ENCODE measurements around the gene SIL1.

The SIL1 gene

DNA sequence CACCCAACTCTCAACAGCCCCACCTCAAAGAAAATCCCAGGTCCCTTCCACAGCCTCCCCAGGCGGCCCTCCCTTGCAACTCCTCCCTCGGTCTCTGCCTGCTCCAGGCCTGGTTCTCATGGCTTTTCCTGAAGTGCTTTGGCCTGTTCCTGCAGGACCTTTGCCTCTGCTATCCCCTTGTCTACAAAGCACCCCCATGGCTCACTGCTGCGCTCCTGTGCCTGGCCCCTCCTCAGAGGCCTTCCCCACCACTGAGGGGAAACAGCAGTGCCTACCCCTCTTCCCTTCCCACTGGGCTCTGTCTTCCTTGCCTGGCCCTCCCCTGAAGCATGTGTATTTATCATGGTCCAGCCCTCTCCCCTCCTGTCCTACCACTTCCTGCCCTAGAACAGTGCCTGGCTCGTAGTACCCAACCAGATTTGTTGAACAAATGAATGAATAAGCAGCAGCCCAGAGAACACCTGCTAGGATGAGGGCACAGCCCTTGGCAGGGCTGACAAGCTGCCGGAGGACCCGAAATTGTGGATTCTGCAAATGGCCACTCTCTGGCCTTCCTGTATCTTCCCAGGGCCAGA lies 254.5 kb downstream of the SIL1 start:
- no peak for DNase-seq (ENCODE audit: low spot score in 2 of 2)
- in situ Hi-C loops (cut with MboI; ENCODE audit: low sequenced_read_pairs): no loop called here
- H3K9me3 ChIP-seq: no peaks in the 10 kb centered on the region
- H3K36me3 ChIP-seq (replicated peaks): no peaks in the 10 kb centered on the region; the same call in 1 of the 2 replicates
- H3K27me3 ChIP-seq (ENCODE audit: low read depth): no peaks in the 10 kb centered on the region
- peaks cover under 1% of the 10 kb centered on the region; the same call in 1 of the 2 replicates for H3K4me1 ChIP-seq
- H3K4me3 ChIP-seq: no peak overlapping the region

DNA sequence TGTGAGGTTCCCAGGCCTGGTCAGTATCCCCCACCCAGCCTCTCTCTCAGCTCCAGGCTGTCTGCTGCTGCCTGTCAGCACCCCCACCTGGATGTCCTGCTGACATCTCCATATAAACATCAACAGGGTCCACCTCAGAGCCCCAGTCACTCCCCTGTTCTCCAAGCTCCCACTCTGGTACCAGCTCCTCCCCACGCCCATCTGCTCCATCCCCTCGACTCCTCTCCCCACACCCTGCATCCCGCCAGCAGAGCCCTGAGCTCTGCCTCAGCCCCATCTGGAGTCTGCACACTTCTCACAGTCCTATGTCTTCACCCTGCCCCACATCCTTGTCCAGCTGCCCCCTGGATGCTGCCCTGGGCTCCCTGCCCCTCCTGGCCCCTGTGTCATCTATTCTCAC lies 255.3 kb downstream of the SIL1 start:
- H3K27me3 ChIP-seq (ENCODE audit: low read depth): no peaks in the 10 kb centered on the region
- H3K9me3 ChIP-seq: no peaks in the 10 kb centered on the region
- peaks cover 4% of the 10 kb centered on the region; the same call in 1 of the 2 replicates for H3K4me1 ChIP-seq
- no peaks in the 10 kb centered on the region; the same call in 1 of the 2 replicates for H3K36me3 ChIP-seq (replicated peaks)
- in situ Hi-C loops (cut with MboI; ENCODE audit: low sequenced_read_pairs): no loop called here
- no peak overlapping the region for H3K4me3 ChIP-seq
- DNase-seq (ENCODE audit: low spot score in 2 of 2): no peak

DNA sequence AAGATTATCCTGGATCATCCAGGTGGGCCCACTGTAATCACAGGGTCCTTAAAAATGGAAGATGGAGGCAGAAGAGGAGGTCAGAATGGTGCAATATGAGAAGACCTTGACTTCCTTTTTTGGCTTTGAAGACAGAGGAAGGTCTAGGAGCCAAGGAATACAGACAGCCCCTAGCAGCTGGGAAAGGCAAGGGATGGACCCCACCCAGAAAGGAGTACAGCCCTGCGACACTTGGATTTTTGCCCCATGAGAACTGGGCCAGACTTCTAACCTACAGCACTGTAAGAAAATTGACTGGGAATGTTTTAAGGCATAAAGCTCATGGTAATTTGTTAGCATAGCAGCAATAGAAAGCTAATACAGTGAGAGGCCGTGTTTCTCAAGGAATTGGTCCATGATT lies 256.1 kb downstream of the SIL1 start:
- in situ Hi-C loops (cut with MboI; ENCODE audit: low sequenced_read_pairs): no loop called here
- no peaks in the 10 kb centered on the region; the same call in 1 of the 2 replicates for H3K36me3 ChIP-seq (replicated peaks)
- peaks cover 4% of the 10 kb centered on the region; the same call in 1 of the 2 replicates for H3K4me1 ChIP-seq
- H3K9me3 ChIP-seq: no peaks in the 10 kb centered on the region
- H3K27me3 ChIP-seq (ENCODE audit: low read depth): no peaks in the 10 kb centered on the region
- no peak for DNase-seq (ENCODE audit: low spot score in 2 of 2)
- H3K4me3 ChIP-seq: no peak overlapping the region

DNA sequence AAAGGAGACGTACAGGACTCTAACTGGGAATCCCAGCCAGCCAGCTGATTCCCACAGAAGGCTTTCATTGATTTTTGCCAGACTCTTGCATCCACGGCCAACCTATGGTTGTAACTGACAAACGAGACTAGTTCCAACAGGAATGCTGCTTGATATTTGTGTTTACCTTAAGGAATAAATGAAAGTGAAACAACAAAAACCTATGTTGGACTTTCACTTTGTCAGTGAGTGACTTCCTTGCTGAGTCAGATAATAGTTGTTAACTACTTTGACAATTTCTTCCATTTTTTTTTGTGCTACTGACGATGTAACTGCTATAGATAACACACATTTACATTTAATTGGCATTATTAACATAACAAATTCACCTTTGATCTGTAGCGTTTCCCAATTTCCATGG lies 259.6 kb downstream of the SIL1 start:
- no peak for DNase-seq (ENCODE audit: low spot score in 2 of 2)
- peaks cover 4% of the 10 kb centered on the region; the same call in 1 of the 2 replicates for H3K4me1 ChIP-seq
- in situ Hi-C loops (cut with MboI; ENCODE audit: low sequenced_read_pairs): no loop called here

DNA sequence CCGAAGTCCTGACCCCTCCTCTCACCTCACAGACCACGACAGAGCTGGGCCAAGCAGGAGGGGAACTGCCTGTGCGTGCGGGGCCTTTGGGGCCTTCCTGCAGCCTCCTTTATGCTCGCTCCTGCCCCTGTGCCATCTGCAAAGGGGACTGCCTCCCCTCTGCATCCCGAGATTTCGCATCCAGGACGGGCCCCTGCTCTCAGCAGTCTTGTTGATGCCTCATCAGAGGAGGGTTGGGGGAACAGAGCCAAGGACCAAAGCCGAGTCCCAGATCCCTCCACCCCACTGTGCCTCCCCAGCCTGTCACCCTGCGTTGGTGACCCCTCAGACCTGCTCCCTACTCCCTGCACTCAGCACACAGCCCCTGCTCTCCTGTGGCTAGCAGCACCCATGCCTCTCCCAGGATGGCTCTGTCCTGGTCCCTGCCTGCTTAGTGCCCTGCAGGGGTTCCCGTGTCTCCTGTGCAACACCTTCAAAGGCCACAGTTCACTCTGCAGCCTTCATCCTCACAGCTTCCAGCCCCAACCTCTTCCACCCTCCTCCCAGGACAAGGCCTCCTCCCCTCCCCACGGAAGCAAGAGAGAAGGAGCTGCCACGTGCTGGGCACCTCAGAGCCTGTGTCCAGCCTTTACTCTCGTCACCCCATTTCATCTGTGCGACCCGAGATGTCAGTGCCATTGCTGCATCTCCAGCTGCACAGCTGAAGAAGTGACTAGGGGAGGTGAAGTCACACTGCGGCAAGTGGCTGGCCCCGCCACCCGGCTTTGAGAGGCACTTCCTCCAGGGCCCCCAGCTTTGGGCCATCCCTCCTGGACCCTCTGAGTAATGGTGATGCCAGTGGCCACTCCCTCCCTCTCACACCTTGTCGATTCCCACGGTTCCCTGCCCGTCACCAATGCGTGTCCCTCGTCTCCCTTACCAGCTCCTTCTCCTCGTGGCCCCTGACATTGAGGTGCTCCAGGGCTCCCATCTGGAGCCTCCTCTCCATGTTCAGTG lies 260.5 kb downstream of the SIL1 start:
- no peak for DNase-seq (ENCODE audit: low spot score in 2 of 2)
- peaks cover 18% of the 10 kb centered on the region for H3K36me3 ChIP-seq (replicated peaks)
- H3K4me3 ChIP-seq: no peak overlapping the region
- in situ Hi-C loops (cut with MboI; ENCODE audit: low sequenced_read_pairs): no loop called here
- H3K4me1 ChIP-seq: peaks cover 4% of the 10 kb centered on the region; the same call in 1 of the 2 replicates
- H3K9me3 ChIP-seq: no peaks in the 10 kb centered on the region
- no peaks in the 10 kb centered on the region for H3K27me3 ChIP-seq (ENCODE audit: low read depth)

More for the DNA sequence above, 259.6 kb downstream of the SIL1 start:
- no peaks in the 10 kb centered on the region for H3K9me3 ChIP-seq
- no peak overlapping the region for H3K4me3 ChIP-seq
- H3K27me3 ChIP-seq (ENCODE audit: low read depth): no peaks in the 10 kb centered on the region
- H3K36me3 ChIP-seq (replicated peaks): peaks cover 9% of the 10 kb centered on the region

DNA sequence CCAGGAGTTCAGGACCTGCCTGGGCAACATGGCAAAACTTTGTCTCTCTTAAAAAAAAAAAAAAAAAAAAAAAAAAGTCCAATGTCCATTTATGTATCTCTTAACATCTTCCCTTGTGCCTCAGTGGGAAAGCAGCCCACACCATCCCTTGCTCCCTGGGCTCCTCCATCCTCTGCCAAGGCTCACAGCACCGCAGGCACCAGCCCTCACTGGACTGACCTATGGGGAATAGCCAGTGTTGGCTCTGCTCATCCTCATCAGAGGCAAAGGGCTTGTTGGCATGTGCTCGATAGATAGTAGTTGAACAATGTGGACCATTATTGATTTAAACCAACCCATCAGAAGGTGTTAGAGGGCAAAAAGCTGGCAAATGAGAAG lies 261.2 kb downstream of the SIL1 start:
- Histone ChIP-seq H3K4me1 (peaks cover 4% of the 10 kb centered on the region; the same call in 1 of the 2 replicates), H3K9me3 (no peaks in the 10 kb centered on the region), H3K36me3 (replicated peaks) (peaks cover 25% of the 10 kb centered on the region), H3K27me3 (ENCODE audit: low read depth) (no peaks in the 10 kb centered on the region), H3K4me3 (no peak overlapping the region)
- in situ Hi-C loops (cut with MboI; ENCODE audit: low sequenced_read_pairs): no loop called here
- DNase-seq (ENCODE audit: low spot score in 2 of 2): no peak

DNA sequence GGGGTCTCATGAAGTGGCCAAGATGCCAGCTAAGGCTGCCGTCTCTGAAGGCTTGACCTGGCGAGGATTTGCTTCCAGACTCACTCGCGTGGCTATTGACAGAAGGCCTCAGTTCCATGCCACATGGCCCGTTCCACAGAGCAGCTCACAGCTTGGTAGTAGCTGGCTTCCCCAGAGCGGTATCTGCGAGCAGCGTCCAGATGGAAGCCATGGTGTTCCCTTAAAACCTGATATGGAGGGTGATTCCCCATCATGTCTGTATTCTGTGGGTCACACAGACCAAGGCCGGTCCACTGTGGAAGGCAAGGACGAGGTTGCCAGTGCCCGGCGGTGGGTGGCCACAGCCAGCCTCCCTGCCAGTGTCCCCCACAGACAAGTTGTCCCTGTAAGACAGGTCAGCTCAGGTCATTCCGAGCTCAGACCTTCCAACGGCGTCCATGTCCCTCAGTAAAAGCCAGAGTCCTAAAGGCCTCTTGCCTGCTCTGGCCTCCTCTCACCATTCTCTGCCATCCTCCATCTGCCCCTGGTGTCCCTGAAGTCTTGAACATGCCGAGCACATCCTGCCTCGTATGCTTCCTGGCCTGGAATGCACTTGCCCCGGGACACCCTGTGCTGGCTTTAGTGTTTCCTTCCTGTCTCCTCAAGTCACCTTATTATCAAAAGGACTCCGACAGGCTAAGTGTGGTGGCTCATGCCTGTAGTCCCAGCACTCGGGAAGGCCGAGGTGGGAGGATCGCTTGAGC lies 261.8 kb downstream of the SIL1 start:
- peaks cover 31% of the 10 kb centered on the region for H3K36me3 ChIP-seq (replicated peaks)
- no peak for DNase-seq (ENCODE audit: low spot score in 2 of 2)
- H3K27me3 ChIP-seq (ENCODE audit: low read depth): no peaks in the 10 kb centered on the region
- no peaks in the 10 kb centered on the region for H3K9me3 ChIP-seq
- peaks cover 4% of the 10 kb centered on the region; the same call in 1 of the 2 replicates for H3K4me1 ChIP-seq
- H3K4me3 ChIP-seq: no peak overlapping the region
- in situ Hi-C loops (cut with MboI; ENCODE audit: low sequenced_read_pairs): no loop called here

DNA sequence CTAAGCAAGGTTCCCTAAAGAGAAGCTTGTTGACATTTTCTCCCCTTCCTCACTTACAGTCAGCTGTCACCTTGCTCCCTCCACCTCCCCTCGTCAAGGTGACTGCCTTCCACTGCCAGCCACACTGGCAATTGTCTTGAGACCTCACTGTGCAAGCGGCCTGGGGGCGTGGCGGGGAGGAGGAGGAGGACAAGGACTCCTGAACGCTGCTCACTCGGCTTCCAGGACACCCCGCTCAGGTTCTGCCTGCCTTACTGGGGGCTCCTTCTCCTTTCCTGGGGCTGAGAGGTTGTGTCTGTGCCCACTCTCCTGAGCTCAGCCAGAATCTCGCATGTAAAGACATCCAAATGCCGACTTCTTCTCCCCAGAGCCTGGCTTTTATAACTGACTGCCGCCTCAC lies 262.7 kb downstream of the SIL1 start:
- Histone ChIP-seq H3K4me1 (peaks cover 4% of the 10 kb centered on the region; the same call in 1 of the 2 replicates), H3K36me3 (replicated peaks) (peaks cover 40% of the 10 kb centered on the region), H3K4me3 (no peak overlapping the region), H3K9me3 (no peaks in the 10 kb centered on the region), H3K27me3 (ENCODE audit: low read depth) (no peaks in the 10 kb centered on the region)
- no peak for DNase-seq (ENCODE audit: low spot score in 2 of 2)
- in situ Hi-C loops (cut with MboI; ENCODE audit: low sequenced_read_pairs): no loop called here

DNA sequence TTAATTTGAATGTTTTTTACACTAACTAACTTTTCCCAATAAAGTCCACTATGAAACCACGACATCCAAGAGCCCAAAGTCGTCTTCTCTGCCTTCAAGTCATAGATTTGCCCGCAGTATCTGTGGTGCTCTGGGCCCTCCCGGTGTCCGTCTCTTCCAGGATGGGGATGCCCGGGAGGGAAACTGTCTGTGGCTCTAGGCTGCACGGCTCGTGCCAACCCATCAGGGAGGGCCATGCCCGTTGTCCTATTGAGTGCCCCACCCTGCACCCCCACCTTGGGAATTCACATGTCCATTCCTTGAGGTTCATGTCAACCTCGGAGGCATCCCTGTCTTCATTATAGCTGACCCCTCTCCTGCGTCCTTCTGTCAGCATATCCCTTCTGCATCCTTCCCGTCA lies 263.2 kb downstream of the SIL1 start:
- no peaks in the 10 kb centered on the region for H3K9me3 ChIP-seq
- in situ Hi-C loops (cut with MboI; ENCODE audit: low sequenced_read_pairs): no loop called here
- no peak overlapping the region for H3K4me3 ChIP-seq
- H3K4me1 ChIP-seq: peaks cover 4% of the 10 kb centered on the region; the same call in 1 of the 2 replicates
- DNase-seq (ENCODE audit: low spot score in 2 of 2): no peak
- peaks cover 45% of the 10 kb centered on the region for H3K36me3 ChIP-seq (replicated peaks)
- no peaks in the 10 kb centered on the region for H3K27me3 ChIP-seq (ENCODE audit: low read depth)

DNA sequence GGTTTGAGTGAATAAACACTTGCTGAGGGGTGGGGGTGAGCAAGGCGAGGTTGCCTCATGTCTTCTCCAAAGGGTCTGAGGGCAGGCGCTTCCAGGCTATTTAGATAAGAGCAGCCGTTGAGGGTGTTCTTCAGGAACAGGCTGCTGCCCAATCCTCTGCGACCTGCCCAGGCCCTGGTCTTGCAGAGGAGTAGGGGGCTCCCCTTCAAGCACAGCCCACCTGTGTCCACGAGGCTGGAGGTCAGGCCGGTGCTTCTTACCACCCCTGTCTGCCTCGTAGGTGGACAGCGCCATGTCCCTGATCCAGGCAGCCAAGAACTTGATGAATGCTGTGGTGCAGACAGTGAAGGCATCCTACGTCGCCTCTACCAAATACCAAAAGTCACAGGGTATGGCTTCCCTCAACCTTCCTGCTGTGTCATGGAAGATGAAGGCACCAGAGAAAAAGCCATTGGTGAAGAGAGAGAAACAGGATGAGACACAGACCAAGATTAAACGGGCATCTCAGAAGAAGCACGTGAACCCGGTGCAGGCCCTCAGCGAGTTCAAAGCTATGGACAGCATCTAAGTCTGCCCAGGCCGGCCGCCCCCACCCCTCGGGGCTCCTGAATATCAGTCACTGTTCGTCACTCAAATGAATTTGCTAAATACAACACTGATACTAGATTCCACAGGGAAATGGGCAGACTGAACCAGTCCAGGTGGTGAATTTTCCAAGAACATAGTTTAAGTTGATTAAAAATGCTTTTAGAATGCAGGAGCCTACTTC lies 264.5 kb downstream of the SIL1 start:
- no peak overlapping the region for H3K4me3 ChIP-seq
- H3K27me3 ChIP-seq (ENCODE audit: low read depth): no peaks in the 10 kb centered on the region
- no peaks in the 10 kb centered on the region for H3K9me3 ChIP-seq
- H3K36me3 ChIP-seq (replicated peaks): peaks cover 55% of the 10 kb centered on the region
- no peak for DNase-seq (ENCODE audit: low spot score in 2 of 2)
- in situ Hi-C loops (cut with MboI; ENCODE audit: low sequenced_read_pairs): no loop called here
- H3K4me1 ChIP-seq: peaks cover 4% of the 10 kb centered on the region; the same call in 1 of the 2 replicates

DNA sequence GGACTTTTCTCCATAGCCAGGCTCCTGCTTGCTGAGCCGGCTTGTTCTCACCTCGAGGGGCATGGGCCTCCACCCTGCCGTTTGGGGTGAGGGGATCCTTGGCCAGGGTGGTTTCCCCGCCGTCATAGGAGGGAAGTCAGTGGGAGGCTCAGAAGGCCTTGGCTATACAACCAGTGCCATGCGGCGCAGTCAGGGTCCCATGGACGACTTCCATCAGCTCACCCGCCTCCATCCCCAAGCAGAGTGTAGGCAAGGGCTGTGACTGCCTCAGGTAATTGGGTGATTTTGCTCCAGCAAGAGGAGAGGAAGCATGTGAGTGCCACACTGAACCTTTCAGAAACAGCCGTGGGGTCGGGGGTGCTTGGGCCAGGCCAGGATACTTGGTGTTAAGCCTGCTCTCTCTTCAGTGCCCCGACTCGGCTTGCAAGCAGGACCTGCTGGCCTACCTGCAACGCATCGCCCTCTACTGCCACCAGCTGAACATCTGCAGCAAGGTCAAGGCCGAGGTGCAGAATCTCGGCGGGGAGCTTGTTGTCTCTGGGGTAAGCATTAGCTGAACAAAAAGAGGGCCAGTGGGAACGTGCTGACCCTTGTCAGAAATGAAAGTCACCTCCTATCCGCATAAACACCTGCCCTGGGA lies 265.9 kb downstream of the SIL1 start:
- in situ Hi-C loops (cut with MboI; ENCODE audit: low sequenced_read_pairs): no loop called here
- Histone ChIP-seq H3K36me3 (replicated peaks) (peaks cover 65% of the 10 kb centered on the region), H3K27me3 (ENCODE audit: low read depth) (no peaks in the 10 kb centered on the region), H3K4me3 (no peak overlapping the region), H3K4me1 (no peaks in the 10 kb centered on the region), H3K9me3 (no peaks in the 10 kb centered on the region)
- no peak for DNase-seq (ENCODE audit: low spot score in 2 of 2)

DNA sequence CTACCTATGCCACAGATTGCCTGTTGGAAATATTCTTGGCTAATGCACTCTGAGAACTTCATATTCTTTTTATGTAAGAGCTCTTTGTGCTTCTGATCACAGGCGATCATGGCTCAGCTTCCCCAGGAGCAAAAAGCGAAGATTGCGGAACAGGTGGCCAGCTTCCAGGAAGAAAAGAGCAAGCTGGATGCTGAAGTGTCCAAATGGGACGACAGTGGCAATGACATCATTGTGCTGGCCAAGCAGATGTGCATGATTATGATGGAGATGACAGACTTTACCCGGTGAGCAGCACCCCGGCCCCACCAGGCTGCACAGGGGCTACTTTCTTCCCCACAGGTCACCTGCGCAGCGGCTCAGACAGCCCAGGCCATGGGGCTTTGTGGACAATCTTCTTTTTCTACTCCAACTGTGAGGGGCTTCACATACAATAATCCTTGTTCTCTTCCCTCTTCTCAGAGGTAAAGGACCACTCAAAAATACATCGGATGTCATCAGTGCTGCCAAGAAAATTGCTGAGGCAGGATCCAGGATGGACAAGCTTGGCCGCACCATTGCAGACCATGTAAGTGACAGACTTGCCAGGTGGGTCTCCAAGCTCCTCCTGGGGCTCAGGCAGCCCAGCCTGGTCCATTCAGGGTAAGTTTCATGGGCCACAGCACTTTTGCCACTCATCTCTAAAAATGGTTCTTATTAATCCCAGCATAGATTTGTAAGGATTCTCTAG lies 267.6 kb downstream of the SIL1 start:
- H3K4me1 ChIP-seq: no peaks in the 10 kb centered on the region
- DNase-seq (ENCODE audit: low spot score in 2 of 2): no peak
- no peak overlapping the region for H3K4me3 ChIP-seq
- no peaks in the 10 kb centered on the region for H3K9me3 ChIP-seq
- in situ Hi-C loops (cut with MboI; ENCODE audit: low sequenced_read_pairs): no loop called here
- H3K36me3 ChIP-seq (replicated peaks): peaks cover 67% of the 10 kb centered on the region
- no peaks in the 10 kb centered on the region for H3K27me3 ChIP-seq (ENCODE audit: low read depth)

Data from HAP-1 (cell line).